Measurements from ENCODE around the gene GBF1. TPM values are rescaled to one million over a fixed set of nuclear protein-coding genes. Genes with fewer than 3 reads are reported as not detected.

GBF1 gene
- total RNA-seq, 6 experiments from 2014 or later: 67.2 to 83.6 (median 74.2) TPM

DNA sequence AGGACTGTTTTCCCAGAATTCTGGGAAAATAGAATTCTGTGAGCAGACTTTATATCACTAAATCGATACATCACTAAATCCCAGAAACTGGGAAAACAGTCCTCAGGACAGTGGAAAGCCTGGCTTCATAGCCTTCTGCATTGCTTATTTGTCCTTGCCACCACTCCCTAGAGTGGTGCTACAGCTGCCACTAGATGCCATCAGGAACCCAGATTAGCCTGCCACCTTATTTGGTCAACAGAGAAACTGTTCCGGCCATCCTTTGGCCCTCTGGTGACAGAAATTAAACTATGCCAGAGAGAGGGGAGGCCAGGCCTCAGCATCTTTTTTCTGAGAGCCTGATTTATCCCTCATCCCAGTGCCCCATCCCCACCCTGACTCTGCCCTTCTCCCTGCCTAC, 130.5 kb downstream of the GBF1 start:
- Mint-ChIP-seq H3K4me1 (ENCODE audit: low read depth) (no peaks in the 10 kb centered on the region), H3K4me3 (no peak overlapping the region), H3K9me3 (no peaks in the 10 kb centered on the region), H3K27me3 (ENCODE audit: insufficient read depth) (peaks cover 8% of the 10 kb centered on the region), H3K36me3 (ENCODE audit: low read depth) (peaks cover 32% of the 10 kb centered on the region), H3K27ac (no peak overlapping the region)
- no peak for DNase-seq
- TF ChIP-seq, protein P1, sequence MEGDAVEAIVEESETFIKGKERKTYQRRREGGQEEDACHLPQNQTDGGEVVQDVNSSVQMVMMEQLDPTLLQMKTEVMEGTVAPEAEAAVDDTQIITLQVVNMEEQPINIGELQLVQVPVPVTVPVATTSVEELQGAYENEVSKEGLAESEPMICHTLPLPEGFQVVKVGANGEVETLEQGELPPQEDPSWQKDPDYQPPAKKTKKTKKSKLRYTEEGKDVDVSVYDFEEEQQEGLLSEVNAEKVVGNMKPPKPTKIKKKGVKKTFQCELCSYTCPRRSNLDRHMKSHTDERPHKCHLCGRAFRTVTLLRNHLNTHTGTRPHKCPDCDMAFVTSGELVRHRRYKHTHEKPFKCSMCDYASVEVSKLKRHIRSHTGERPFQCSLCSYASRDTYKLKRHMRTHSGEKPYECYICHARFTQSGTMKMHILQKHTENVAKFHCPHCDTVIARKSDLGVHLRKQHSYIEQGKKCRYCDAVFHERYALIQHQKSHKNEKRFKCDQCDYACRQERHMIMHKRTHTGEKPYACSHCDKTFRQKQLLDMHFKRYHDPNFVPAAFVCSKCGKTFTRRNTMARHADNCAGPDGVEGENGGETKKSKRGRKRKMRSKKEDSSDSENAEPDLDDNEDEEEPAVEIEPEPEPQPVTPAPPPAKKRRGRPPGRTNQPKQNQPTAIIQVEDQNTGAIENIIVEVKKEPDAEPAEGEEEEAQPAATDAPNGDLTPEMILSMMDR (IDR thresholded peaks at IDR 0.05): no peak

DNA sequence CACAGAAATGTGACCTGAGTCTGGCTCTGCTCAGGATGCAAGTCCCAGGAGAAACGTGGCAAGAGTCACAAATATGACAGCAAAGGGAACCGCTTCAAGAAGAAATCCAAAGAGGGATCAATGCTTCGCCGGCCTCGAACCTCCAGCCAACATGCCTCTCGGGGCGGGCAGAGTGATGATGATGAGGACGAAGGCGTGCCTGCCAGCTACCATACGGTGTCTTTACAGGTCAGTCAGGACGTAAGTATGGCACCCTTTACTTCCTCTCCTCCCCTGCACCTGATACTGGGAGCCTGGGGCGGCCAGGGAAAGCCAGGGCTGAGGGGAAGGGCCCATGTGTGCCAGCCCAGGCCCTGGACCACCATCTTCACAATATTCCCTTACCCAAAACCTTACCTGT, 131.6 kb downstream of the GBF1 start:
- TF ChIP-seq, protein P1 (IDR thresholded peaks at IDR 0.05): no peak
- Mint-ChIP-seq H3K9me3 (no peaks in the 10 kb centered on the region), H3K27ac (no peak overlapping the region), H3K27me3 (ENCODE audit: insufficient read depth) (peaks cover 8% of the 10 kb centered on the region), H3K36me3 (ENCODE audit: low read depth) (peaks cover 33% of the 10 kb centered on the region), H3K4me3 (no peak overlapping the region), H3K4me1 (ENCODE audit: low read depth) (no peaks in the 10 kb centered on the region)
- no peak for DNase-seq

DNA sequence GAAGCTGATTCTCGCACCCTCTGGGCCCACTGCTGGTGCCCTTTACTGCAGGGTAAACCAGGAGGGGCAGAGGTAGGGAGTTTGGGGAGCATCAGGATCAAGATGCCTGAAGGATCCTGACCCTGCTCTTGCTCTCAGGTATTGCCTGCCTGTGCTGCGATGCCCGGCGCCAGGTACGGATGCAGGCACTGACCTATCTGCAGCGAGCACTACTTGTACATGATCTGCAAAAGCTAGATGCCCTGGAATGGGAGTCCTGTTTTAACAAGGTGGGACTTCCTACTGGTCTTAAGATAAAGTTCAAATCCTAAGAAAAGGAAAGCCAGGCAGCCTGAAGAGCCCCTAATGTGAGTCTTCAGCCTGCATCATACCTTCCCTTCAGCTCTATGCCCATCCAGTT, 134.1 kb downstream of the GBF1 start:
- TF ChIP-seq, protein P1 (IDR thresholded peaks at IDR 0.05): no peak
- no peak overlapping the region for H3K4me3 Mint-ChIP-seq
- DNase-seq: no peak
- H3K4me1 Mint-ChIP-seq (ENCODE audit: low read depth): no peaks in the 10 kb centered on the region
- no peak overlapping the region for H3K27ac Mint-ChIP-seq
- peaks cover 6% of the 10 kb centered on the region for H3K27me3 Mint-ChIP-seq (ENCODE audit: insufficient read depth)
- no peaks in the 10 kb centered on the region for H3K9me3 Mint-ChIP-seq
- peaks cover 25% of the 10 kb centered on the region for H3K36me3 Mint-ChIP-seq (ENCODE audit: low read depth)

DNA sequence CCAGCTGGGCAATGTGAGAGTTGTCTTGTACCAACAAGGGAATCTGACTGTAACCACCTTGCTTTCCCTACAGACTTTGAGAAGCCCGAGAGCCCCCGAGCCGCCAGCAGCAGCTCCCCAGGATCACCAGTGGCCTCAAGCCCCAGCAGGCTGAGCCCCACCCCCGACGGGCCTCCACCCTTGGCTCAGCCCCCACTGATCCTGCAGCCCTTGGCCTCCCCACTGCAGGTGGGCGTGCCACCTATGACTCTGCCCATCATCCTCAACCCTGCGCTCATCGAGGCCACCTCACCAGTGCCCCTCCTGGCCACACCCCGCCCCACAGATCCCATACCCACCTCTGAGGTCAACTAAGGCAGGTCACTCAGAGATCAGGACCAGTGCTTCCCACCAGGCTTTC, 136.7 kb downstream of the GBF1 start:
- Mint-ChIP-seq H3K4me3 (no peak overlapping the region), H3K36me3 (ENCODE audit: low read depth) (peaks cover 16% of the 10 kb centered on the region), H3K9me3 (no peaks in the 10 kb centered on the region), H3K27me3 (ENCODE audit: insufficient read depth) (peaks cover 8% of the 10 kb centered on the region), H3K4me1 (ENCODE audit: low read depth) (peaks cover 6% of the 10 kb centered on the region; the same call in 1 of the 2 replicates), H3K27ac (no peak overlapping the region)
- no peak for DNase-seq
- TF ChIP-seq, protein P1 (IDR thresholded peaks at IDR 0.05): no peak

DNA sequence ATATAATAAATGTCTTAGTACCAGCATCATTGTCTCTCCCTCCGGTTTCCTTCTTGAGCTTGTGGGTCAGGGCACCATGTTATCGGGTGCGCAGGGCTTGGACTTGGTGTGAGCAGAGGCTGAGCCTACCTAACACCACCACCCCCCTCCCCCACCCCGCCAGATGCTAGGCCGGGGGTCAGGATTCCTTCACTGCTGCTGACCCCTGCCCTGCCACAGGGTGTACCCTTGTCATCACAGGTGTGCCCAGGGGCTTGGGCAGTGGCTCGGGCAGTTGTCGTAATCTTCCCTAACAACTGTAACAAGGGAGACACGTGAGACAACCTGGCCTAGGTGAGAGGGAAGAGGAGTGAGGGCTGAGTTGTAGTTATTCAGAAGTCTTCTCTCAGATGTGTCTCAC, 137.5 kb downstream of the GBF1 start:
- Mint-ChIP-seq H3K36me3 (ENCODE audit: low read depth) (peaks cover 16% of the 10 kb centered on the region), H3K4me1 (ENCODE audit: low read depth) (peaks cover 6% of the 10 kb centered on the region; the same call in 1 of the 2 replicates)

More for the DNA sequence above, 137.5 kb downstream of the GBF1 start:
- TF ChIP-seq, protein P1 (IDR thresholded peaks at IDR 0.05): no peak
- H3K4me3 Mint-ChIP-seq: no peak overlapping the region
- H3K9me3 Mint-ChIP-seq: no peaks in the 10 kb centered on the region
- no peak overlapping the region for H3K27ac Mint-ChIP-seq
- DNase-seq: no peak
- peaks cover 8% of the 10 kb centered on the region for H3K27me3 Mint-ChIP-seq (ENCODE audit: insufficient read depth)

Measured in HFFc6 (cell line).